ENCODE measurements around the gene PDE1A.

The PDE1A gene

DNA sequence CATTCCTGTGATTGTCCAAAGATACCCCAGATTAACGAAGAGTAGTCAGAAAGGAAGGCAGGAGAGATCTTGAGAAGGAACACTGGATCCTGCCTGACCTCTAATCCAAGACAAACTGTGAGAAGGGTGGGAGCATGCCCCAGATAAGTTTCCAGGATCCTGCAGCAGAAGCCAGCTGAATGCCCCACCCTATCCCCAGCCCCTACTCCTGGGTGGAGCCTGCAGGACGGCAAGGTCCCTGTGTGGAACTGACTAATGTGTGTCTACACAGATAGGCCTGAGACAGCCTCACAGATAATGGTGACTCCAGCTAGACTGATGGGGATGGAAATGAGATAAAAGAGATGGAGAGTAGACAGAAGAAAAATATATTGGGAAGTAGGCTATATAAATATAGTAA, 174.3 kb downstream of the PDE1A start:
- no peaks in the 10 kb centered on the region for H3K27me3 ChIP-seq (ENCODE audit: insufficient read depth, poor library complexity, severe bottlenecking)
- DNase-seq (ENCODE audit: low spot score): no peak
- H3K4me1 ChIP-seq (ENCODE audit: insufficient read depth, poor library complexity, severe bottlenecking): no peaks in the 10 kb centered on the region
- no peak overlapping the region for H3K4me3 ChIP-seq (ENCODE audit: severe bottlenecking)
- ATAC-seq (ENCODE audit: low read depth): no peak
- H3K27ac ChIP-seq (ENCODE audit: poor library complexity, severe bottlenecking): no peak overlapping the region
- H3K36me3 ChIP-seq (ENCODE audit: low read depth): no peaks in the 10 kb centered on the region
- no peaks in the 10 kb centered on the region for H3K9me3 ChIP-seq (ENCODE audit: severe bottlenecking)
- TF ChIP-seq, protein P1, sequence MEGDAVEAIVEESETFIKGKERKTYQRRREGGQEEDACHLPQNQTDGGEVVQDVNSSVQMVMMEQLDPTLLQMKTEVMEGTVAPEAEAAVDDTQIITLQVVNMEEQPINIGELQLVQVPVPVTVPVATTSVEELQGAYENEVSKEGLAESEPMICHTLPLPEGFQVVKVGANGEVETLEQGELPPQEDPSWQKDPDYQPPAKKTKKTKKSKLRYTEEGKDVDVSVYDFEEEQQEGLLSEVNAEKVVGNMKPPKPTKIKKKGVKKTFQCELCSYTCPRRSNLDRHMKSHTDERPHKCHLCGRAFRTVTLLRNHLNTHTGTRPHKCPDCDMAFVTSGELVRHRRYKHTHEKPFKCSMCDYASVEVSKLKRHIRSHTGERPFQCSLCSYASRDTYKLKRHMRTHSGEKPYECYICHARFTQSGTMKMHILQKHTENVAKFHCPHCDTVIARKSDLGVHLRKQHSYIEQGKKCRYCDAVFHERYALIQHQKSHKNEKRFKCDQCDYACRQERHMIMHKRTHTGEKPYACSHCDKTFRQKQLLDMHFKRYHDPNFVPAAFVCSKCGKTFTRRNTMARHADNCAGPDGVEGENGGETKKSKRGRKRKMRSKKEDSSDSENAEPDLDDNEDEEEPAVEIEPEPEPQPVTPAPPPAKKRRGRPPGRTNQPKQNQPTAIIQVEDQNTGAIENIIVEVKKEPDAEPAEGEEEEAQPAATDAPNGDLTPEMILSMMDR (IDR thresholded peaks at IDR 0.05; ENCODE audit: poor library complexity, severe bottlenecking): no peak

DNA sequence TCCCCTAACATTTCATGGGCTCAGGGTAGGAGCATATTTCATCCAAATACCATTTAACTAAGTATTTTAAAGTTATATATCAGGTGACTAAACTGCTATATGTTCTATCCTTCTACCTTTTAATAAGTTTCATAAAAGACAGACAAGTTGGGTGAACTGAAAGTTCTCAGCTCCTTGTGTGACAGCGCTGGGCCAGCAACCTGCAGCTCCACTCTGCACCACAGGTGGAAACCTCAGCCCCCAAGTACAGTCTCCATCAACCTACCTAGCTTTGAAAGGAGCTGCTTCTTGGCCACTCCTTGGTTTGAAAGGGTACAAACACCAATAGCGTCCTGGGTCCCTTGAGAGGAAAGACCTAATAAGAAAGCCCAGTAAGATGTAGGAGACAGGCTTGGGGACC, 177.9 kb downstream of the PDE1A start:
- Histone ChIP-seq H3K36me3 (ENCODE audit: low read depth) (no peaks in the 10 kb centered on the region), H3K4me3 (ENCODE audit: severe bottlenecking) (no peak overlapping the region), H3K4me1 (ENCODE audit: insufficient read depth, poor library complexity, severe bottlenecking) (no peaks in the 10 kb centered on the region), H3K9me3 (ENCODE audit: severe bottlenecking) (no peaks in the 10 kb centered on the region), H3K27ac (ENCODE audit: poor library complexity, severe bottlenecking) (no peak overlapping the region), H3K27me3 (ENCODE audit: insufficient read depth, poor library complexity, severe bottlenecking) (no peaks in the 10 kb centered on the region)
- TF ChIP-seq, protein P1 (IDR thresholded peaks at IDR 0.05; ENCODE audit: poor library complexity, severe bottlenecking): no peak
- ATAC-seq (ENCODE audit: low read depth) (no peak), DNase-seq (ENCODE audit: low spot score) (no peak)

DNA sequence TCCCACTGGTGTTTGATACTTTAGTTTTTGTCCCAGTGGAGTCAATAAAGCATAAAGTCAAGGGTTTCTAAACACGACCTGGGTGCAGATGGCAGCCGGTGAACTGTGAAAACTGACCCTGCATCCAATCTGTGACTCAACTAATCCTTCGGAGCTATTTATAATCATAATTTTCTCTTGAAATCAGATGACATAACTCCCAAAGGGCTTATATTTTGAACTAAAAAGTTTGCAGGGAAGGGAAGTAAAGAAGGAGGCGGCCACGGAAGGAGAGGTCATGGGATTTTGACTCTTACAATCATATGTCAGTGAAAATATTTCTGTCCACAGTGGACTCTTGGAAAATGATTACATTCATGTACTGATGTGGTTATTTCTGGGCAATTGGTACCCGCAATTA, 178.5 kb downstream of the PDE1A start:
- ATAC-seq (ENCODE audit: low read depth) (no peak), DNase-seq (ENCODE audit: low spot score) (no peak)
- no peak overlapping the region for H3K27ac ChIP-seq (ENCODE audit: poor library complexity, severe bottlenecking)
- no peaks in the 10 kb centered on the region for H3K9me3 ChIP-seq (ENCODE audit: severe bottlenecking)
- H3K36me3 ChIP-seq (ENCODE audit: low read depth): no peaks in the 10 kb centered on the region
- TF ChIP-seq, protein P1 (IDR thresholded peaks at IDR 0.05; ENCODE audit: poor library complexity, severe bottlenecking): no peak
- no peaks in the 10 kb centered on the region for H3K4me1 ChIP-seq (ENCODE audit: insufficient read depth, poor library complexity, severe bottlenecking)
- no peak overlapping the region for H3K4me3 ChIP-seq (ENCODE audit: severe bottlenecking)
- H3K27me3 ChIP-seq (ENCODE audit: insufficient read depth, poor library complexity, severe bottlenecking): no peaks in the 10 kb centered on the region

DNA sequence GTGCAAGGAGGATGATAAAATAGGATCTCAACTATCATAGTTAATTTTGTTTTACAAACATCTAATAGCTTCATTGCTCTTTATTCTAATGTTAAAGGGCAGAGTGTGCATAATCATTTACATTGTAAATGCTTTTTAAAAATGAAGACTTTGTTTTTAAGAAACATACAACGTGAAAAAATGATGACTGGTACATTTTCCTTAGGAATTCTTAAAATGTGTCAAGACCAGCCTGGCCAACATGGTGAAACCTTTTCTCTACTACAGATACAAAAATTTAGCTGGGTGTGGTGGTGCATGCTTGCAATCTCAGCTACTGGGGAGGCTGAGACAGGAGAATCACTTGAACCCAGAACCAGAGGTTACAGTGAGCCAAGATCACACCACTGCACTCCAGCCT, 179.0 kb downstream of the PDE1A start:
- H3K36me3 ChIP-seq (ENCODE audit: low read depth): no peaks in the 10 kb centered on the region
- TF ChIP-seq, protein P1 (IDR thresholded peaks at IDR 0.05; ENCODE audit: poor library complexity, severe bottlenecking): no peak
- no peaks in the 10 kb centered on the region for H3K9me3 ChIP-seq (ENCODE audit: severe bottlenecking)
- ATAC-seq (ENCODE audit: low read depth) (no peak), DNase-seq (ENCODE audit: low spot score) (no peak)
- no peak overlapping the region for H3K27ac ChIP-seq (ENCODE audit: poor library complexity, severe bottlenecking)
- H3K4me3 ChIP-seq (ENCODE audit: severe bottlenecking): no peak overlapping the region
- H3K4me1 ChIP-seq (ENCODE audit: insufficient read depth, poor library complexity, severe bottlenecking): no peaks in the 10 kb centered on the region
- H3K27me3 ChIP-seq (ENCODE audit: insufficient read depth, poor library complexity, severe bottlenecking): no peaks in the 10 kb centered on the region

GRCh38 chr2:182245963-182246362, 180.9 kb downstream of the PDE1A start:
- Histone ChIP-seq H3K36me3 (ENCODE audit: low read depth) (no peaks in the 10 kb centered on the region), H3K4me3 (ENCODE audit: severe bottlenecking) (no peak overlapping the region), H3K4me1 (ENCODE audit: insufficient read depth, poor library complexity, severe bottlenecking) (no peaks in the 10 kb centered on the region), H3K27me3 (ENCODE audit: insufficient read depth, poor library complexity, severe bottlenecking) (no peaks in the 10 kb centered on the region), H3K27ac (ENCODE audit: poor library complexity, severe bottlenecking) (no peak overlapping the region), H3K9me3 (ENCODE audit: severe bottlenecking) (no peaks in the 10 kb centered on the region)
- ATAC-seq (ENCODE audit: low read depth) (no peak), DNase-seq (ENCODE audit: low spot score) (no peak)
- TF ChIP-seq, protein P1 (IDR thresholded peaks at IDR 0.05; ENCODE audit: poor library complexity, severe bottlenecking): no peak
